GM18520 (cell line): ENCODE data around the gene FBXL4.

Source experiments
- ATAC-seq: cut with Tn5 transposase; IDR thresholded peaks from one replicate; pipeline ENCODE4 v1.9.1; 2021; ENCODE audit not compliant: unreplicated experiment

Gene FBXL4

DNA sequence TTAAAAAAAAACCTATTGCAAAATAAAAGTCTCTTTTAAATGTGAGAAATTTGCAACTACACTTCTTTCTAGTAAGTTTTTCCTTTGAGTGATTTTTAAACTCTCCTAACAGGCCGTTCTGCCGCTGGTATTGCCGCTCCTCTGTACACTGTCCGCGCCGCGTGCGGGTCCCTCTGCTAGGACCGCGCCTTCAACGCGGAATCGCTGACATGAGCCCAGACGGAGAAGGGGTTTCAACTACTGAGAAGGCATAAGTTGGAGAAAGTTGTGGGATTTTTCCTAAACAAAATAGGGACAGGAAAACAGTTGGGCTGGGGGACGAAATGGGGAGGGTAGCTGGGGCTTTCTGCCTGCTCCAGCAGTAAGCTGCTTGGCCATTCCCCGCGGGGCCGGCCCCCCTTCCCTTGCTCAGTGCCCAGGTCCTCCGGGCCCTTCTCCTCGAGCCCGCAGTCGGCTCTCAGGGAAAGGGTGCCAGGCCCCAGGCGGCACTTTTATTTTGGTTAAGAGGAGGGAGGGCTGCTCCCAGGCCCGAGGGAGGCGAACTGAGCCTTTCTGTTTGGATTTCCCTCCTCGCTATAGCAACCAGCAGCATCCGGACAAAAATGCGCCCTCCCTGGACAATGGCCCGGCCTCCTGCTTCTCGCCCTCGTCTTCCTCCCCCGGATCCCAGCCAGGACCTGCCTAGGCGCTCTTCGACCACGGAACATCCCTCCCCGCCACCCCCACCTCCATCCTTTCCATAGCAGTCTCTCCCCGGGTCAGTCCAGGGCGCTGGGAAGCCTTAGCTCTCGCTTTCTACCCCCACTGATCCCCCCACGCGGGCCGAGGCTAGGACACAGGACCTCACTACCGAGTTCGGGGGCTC, 120.2 kb downstream of the FBXL4 start:
- no peak for ATAC-seq

GRCh38 chr6:98825600-98826230, 122.0 kb downstream of the FBXL4 start:
- ATAC-seq, result no peak

DNA sequence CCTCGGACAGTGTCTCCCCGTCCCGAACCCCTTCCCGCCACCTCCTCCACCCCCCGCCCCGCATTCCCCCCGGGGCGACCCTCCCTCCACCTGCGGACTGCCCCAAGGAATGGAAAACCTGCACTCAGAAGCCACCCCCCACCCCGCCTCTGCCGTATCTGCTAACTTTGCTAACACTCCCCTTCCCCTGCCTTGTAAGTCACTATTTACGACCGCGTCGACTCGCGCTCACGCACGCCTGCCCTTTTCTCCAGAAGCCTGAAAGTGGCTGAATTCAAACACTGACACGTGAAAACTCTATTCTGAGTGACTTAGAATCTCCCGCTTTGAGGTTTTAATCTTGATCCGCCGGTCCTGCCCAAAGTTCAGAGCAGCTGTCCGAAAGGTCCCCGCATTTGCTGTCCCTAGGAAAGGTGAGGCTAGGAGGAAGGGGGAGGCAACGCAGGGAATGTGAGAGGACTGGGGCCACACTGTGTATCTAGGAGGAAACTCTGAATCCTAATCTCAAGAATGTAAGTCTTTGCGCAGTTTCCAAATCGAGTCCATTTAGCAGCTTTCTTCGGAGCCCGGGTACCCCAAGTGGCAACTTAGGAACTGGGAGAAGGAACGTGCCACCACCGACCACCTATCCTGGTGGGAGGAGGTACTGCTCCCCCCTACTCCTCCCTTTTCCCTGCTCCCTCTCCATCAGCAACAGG, 122.7 kb downstream of the FBXL4 start:
- no peak for ATAC-seq

- no peak for ATAC-seq
Measured at GRCh38 chr6:98824162-98824901, 123.4 kb downstream of the FBXL4 start.

GRCh38 chr6:98823428-98824161, 124.2 kb downstream of the FBXL4 start:
- no peak for ATAC-seq

DNA sequence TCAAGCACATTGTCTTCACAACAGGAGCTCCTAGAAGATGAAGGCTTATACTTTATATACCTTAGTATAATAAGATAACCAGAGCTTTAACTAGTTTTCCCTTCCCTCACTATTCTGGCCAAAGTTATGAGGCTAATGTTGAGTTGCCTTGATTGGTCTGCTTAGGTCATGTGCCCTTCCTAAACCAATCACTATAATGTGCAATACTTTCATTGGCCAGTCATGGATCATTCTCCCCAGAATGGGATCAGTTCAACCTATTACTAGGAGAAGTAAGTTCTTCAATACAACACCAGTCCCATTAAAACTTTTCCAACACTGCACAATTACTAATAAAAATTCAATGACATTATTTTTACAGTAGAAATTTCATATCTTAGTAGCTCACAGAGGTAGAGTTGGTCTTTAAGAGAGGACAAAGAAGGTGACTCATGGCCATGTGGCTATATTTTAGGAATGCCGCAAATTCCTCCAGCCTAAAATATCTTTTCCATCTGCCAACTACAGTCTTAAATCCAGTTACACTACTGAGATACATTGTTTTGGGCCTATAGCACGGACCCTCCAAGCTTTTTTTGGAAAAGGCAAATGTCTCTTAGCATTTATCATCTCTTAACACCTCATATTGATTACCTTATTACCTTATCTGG, 125.9 kb downstream of the FBXL4 start:
- ATAC-seq, result no peak
